A549 (cell line): ENCODE results near the gene FHIP1B.

Source experiments
- CTCF ChIP-seq: fragments of >200 bp; sonication (Bioruptor Twin); formaldehyde crosslinking; IDR thresholded peaks from 3 replicates; pipeline ENCODE4 v1.5.1; 2016
- EP300 ChIP-seq, 2 experiments: fragments of >200 bp; sonication (Bioruptor Twin); formaldehyde crosslinking; IDR thresholded peaks; 2 replicates in 1 of 2; 3 replicates in 1 of 2; pipeline ENCODE4 v1.6.1; 2016 to 2017
- POLR2A ChIP-seq: IDR thresholded peaks from 2 replicates; pipeline ENCODE4 v1.6.1; 2012; ENCODE audit warnings: mild to moderate bottlenecking, low read length
- SREBF2 ChIP-seq: fragments of 450-650 bp; IDR thresholded peaks from 2 replicates; pipeline ENCODE4 v1.6.1; 2014; ENCODE audit warnings: mild to moderate bottlenecking, moderate library complexity

DNA sequence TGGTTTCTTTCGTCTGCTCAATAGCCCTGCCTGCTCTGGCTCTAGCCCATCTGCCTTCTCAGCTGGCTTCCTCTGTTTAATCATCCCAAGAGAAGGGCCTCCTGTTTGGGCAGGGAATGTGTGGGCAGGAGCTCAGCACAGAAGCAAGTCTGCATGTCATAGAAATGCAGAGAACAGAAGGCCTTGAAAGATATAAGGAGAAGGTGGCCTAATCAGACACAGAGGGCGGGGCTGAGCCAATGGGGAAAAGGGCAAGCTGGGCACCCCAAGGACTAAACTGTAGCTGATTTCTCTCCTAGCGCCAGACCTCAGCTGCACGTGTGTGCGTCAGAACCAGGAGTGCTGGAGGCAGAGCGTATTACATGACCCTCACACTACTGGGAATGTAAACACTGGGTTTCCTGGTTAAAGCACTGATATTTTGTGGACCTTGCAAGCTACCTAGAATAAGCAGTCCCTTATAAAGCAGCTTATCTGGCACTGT is 17.6 kb upstream of the FHIP1B start:
- TF ChIP-seq EP300 (IDR thresholded peaks at IDR 0.05), result no peak
- no peak for TF ChIP-seq CTCF
- TF ChIP-seq POLR2A, result no peak
- TF ChIP-seq SREBF2, result no peak
